PFSK-1 (cell line): ENCODE data around the gene QSOX1.

ENCODE experiments used
- FOXP2 ChIP-seq: optimal IDR thresholded peaks from 2 replicates; pipeline ENCODE3; 2011; ENCODE audit warnings: borderline replicate concordance, control low read depth, inconsistent platforms; ENCODE audit not compliant: insufficient read depth; ENCODE audit errors: extremely low read length, extremely low read depth
- POLR2AphosphoS5 ChIP-seq: IDR thresholded peaks from 2 replicates; pipeline ENCODE4 v1.6.1; 2012; ENCODE audit warnings: low read depth, mild to moderate bottlenecking, control low read depth, low read length, moderate library complexity
- REST ChIP-seq, 2 experiments: IDR thresholded peaks; 2 replicates each; pipeline versions ENCODE4 v1.6.1 to v1.8.0; 2011 to 2012; ENCODE audit warnings: low read depth in 2 of 2, low read length in 2 of 2, control low read depth in 1 of 2, inconsistent platforms in 1 of 2, mild to moderate bottlenecking in 1 of 2, moderate library complexity in 1 of 2; ENCODE audit not compliant: insufficient read depth in 1 of 2
- SIN3A ChIP-seq: IDR thresholded peaks from 2 replicates; pipeline ENCODE4 v1.6.1; 2012; ENCODE audit warnings: mild to moderate bottlenecking, low read length, moderate library complexity, borderline replicate concordance; ENCODE audit not compliant: insufficient read depth
- TAF1 ChIP-seq: IDR thresholded peaks from 2 replicates; pipeline ENCODE4 v1.6.1; 2012; ENCODE audit warnings: low read length, control low read depth, borderline replicate concordance; ENCODE audit not compliant: insufficient read depth

GRCh38 chr1:180251526-180252305, 97.0 kb downstream of the QSOX1 start:
- TF ChIP-seq POLR2AphosphoS5, result no peak
- no peak for TF ChIP-seq TAF1
- TF ChIP-seq REST (IDR thresholded peaks at IDR 0.05; ENCODE audit: insufficient read depth in 1 of 2, low read depth in 2 of 2, low read length in 2 of 2), result no peak
- no peak for TF ChIP-seq SIN3A
- no peak for TF ChIP-seq FOXP2
